ENCODE measurements around the gene NTSR1.

Gene NTSR1

DNA sequence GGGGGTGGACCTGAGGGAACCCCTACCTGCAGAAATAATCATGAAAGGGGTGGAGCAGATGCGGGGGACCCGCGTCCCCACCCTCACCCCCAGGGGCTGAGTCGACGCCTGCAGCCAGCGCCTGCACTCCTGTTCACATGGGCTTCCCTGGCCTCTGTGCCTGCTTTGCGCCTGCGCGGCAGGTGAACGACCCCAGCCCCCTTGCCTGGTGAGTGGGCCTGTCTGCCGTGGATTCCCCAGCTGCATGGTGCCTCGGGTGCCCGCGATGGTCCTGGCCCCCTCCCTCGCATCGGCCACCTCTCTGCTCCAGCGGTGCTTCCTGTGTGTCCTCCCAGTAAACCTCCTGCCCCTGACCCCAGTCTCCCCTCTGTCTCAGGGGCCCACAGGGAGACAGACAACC is 18.8 kb upstream of the NTSR1 start:
- TF ChIP-seq FOXP2 (optimal IDR thresholded peaks at IDR 0.05; ENCODE audit: borderline replicate concordance, extremely low read depth, extremely low read length, insufficient read depth): no peak
- no peak for TF ChIP-seq POLR2AphosphoS5 (IDR thresholded peaks at IDR 0.05; ENCODE audit: low read depth, low read length)
- TF ChIP-seq, protein P1, sequence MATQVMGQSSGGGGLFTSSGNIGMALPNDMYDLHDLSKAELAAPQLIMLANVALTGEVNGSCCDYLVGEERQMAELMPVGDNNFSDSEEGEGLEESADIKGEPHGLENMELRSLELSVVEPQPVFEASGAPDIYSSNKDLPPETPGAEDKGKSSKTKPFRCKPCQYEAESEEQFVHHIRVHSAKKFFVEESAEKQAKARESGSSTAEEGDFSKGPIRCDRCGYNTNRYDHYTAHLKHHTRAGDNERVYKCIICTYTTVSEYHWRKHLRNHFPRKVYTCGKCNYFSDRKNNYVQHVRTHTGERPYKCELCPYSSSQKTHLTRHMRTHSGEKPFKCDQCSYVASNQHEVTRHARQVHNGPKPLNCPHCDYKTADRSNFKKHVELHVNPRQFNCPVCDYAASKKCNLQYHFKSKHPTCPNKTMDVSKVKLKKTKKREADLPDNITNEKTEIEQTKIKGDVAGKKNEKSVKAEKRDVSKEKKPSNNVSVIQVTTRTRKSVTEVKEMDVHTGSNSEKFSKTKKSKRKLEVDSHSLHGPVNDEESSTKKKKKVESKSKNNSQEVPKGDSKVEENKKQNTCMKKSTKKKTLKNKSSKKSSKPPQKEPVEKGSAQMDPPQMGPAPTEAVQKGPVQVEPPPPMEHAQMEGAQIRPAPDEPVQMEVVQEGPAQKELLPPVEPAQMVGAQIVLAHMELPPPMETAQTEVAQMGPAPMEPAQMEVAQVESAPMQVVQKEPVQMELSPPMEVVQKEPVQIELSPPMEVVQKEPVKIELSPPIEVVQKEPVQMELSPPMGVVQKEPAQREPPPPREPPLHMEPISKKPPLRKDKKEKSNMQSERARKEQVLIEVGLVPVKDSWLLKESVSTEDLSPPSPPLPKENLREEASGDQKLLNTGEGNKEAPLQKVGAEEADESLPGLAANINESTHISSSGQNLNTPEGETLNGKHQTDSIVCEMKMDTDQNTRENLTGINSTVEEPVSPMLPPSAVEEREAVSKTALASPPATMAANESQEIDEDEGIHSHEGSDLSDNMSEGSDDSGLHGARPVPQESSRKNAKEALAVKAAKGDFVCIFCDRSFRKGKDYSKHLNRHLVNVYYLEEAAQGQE (IDR thresholded peaks at IDR 0.05; ENCODE audit: insufficient read depth in 1 of 2, low read depth in 2 of 2, low read length in 2 of 2): no peak
- TF ChIP-seq SIN3A (IDR thresholded peaks at IDR 0.05; ENCODE audit: borderline replicate concordance, insufficient read depth, low read length): no peak
- TF ChIP-seq TAF1 (IDR thresholded peaks at IDR 0.05; ENCODE audit: borderline replicate concordance, insufficient read depth, low read length): no peak

DNA sequence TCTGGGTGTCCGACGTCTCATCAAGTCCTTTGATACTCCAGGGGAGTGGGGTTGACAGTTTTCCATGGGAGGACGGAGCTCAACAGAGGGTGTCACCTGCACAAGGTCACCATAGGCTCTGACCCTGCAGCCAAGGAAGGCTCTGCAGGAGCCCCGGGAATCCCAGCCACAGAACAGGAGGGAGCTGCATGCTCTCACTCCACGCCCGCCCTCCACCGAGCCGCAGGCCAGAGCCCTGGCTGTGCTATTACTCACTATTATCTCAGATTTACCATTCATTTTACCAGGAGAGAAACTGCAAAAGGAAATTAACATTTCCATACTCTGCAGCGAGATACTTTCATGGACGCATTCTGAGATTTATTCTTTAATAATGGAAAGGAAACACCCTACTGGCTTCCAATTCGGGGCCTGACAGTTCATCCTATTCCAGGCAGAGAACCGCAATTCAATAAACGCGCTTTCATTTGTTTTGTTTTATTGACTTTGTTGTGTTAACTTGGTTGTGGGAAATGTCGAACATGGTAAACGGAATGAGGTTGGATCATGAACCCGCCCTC is 18.3 kb upstream of the NTSR1 start:
- no peak for TF ChIP-seq SIN3A (IDR thresholded peaks at IDR 0.05; ENCODE audit: borderline replicate concordance, insufficient read depth, low read length)
- no peak for TF ChIP-seq FOXP2 (optimal IDR thresholded peaks at IDR 0.05; ENCODE audit: borderline replicate concordance, extremely low read depth, extremely low read length, insufficient read depth)
- TF ChIP-seq POLR2AphosphoS5 (IDR thresholded peaks at IDR 0.05; ENCODE audit: low read depth, low read length): no peak
- TF ChIP-seq, protein P1 (IDR thresholded peaks at IDR 0.05; ENCODE audit: insufficient read depth in 1 of 2, low read depth in 2 of 2, low read length in 2 of 2): no peak
- TF ChIP-seq TAF1 (IDR thresholded peaks at IDR 0.05; ENCODE audit: borderline replicate concordance, insufficient read depth, low read length): no peak

DNA sequence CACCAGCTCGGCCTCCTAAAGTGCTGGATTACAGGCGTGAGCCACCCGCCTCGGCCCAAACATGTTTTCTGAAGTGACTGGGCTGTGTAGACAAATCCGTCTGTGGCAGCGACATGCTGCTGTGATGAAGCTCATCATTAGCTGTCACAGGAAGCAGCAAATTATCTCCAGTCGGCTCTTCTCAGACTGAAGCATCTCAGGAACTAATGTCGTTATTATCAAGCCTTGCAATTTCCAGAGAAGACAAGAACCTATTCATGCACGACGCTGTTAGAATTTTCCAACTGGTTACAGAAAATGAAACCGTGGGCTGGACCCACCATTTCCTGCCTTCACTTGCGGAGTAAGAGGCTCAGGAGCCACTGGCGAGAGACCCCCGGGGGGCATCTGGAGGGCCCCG is 17.1 kb upstream of the NTSR1 start:
- TF ChIP-seq TAF1 (IDR thresholded peaks at IDR 0.05; ENCODE audit: borderline replicate concordance, insufficient read depth, low read length): no peak
- TF ChIP-seq FOXP2 (optimal IDR thresholded peaks at IDR 0.05; ENCODE audit: borderline replicate concordance, extremely low read depth, extremely low read length, insufficient read depth): no peak
- no peak for TF ChIP-seq POLR2AphosphoS5 (IDR thresholded peaks at IDR 0.05; ENCODE audit: low read depth, low read length)
- TF ChIP-seq, protein P1 (IDR thresholded peaks at IDR 0.05; ENCODE audit: insufficient read depth in 1 of 2, low read depth in 2 of 2, low read length in 2 of 2): no peak
- no peak for TF ChIP-seq SIN3A (IDR thresholded peaks at IDR 0.05; ENCODE audit: borderline replicate concordance, insufficient read depth, low read length)

DNA sequence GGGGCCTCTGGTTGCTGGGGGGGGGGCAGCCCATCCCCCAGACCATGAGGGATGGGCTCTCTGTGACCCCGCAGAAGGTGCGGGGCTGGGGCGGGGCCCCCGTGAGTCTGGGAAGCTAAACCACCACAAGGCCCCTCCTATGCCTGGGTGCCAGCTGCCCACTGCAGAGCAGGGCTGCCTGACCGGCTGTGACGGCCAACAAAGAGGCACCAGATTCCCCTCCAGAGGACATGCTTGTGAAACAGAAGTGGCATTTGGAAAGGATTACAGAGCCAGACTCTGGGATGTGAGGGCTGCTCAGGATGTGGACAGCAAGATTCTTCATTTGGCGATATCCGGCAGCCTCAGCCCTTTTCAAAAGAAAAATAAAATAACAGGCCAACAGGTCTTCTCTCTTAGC is 16.5 kb upstream of the NTSR1 start:
- TF ChIP-seq POLR2AphosphoS5 (IDR thresholded peaks at IDR 0.05; ENCODE audit: low read depth, low read length) (no peak), TAF1 (IDR thresholded peaks at IDR 0.05; ENCODE audit: borderline replicate concordance, insufficient read depth, low read length) (no peak), SIN3A (IDR thresholded peaks at IDR 0.05; ENCODE audit: borderline replicate concordance, insufficient read depth, low read length) (no peak), FOXP2 (optimal IDR thresholded peaks at IDR 0.05; ENCODE audit: borderline replicate concordance, extremely low read depth, extremely low read length, insufficient read depth) (no peak)
- TF ChIP-seq, protein P1 (IDR thresholded peaks at IDR 0.05; ENCODE audit: insufficient read depth in 1 of 2, low read depth in 2 of 2, low read length in 2 of 2): no peak
